ENCODE data around the gene COBL. TPM values are rescaled to one million over a fixed set of nuclear protein-coding genes. Genes with fewer than 3 reads are reported as not detected.

COBL gene
- total RNA-seq, 2 experiments from 2014 or later: not detected

- Mint-ChIP-seq H3K36me3 (ENCODE audit: low read depth) (no peaks in the 10 kb centered on the region), H3K4me3 (no peak overlapping the region), H3K9me3 (ENCODE audit: low read depth) (no peaks in the 10 kb centered on the region), H3K27ac (no peak overlapping the region), H3K4me1 (no peaks in the 10 kb centered on the region), H3K27me3 (peaks cover 6% of the 10 kb centered on the region)
- CTCF ChIA-PET: no interaction called here
- intact Hi-C loops (cut with DNase I, micrococcal nuclease): no loop called here
- no peak for ATAC-seq
- POLR2A ChIA-PET: no interaction called here
- no peak for DNase-seq
Measured at GRCh38 chr7:51230723-51231122, 85.9 kb downstream of the COBL start.

- H3K36me3 Mint-ChIP-seq (ENCODE audit: low read depth): no peaks in the 10 kb centered on the region
- H3K9me3 Mint-ChIP-seq (ENCODE audit: low read depth): no peaks in the 10 kb centered on the region
- no peak overlapping the region for H3K27ac Mint-ChIP-seq
- intact Hi-C loops (cut with DNase I, micrococcal nuclease): no loop called here
- H3K4me3 Mint-ChIP-seq: no peak overlapping the region
- peaks cover 6% of the 10 kb centered on the region for H3K27me3 Mint-ChIP-seq
- POLR2A ChIA-PET: no interaction called here
- DNase-seq (no peak), ATAC-seq (no peak)
- no peaks in the 10 kb centered on the region for H3K4me1 Mint-ChIP-seq
- CTCF ChIA-PET: interaction anchor here (0.7 kb wide), 1 partner anchor 46 kb away, joined by 3 read pairs; no protein-coding TSS in a partner anchor
Measured at GRCh38 chr7:51230324-51230625, 86.3 kb downstream of the COBL start.

GRCh38 chr7:51229620-51230323, 86.8 kb downstream of the COBL start:
- H3K27ac Mint-ChIP-seq: no peak overlapping the region
- H3K9me3 Mint-ChIP-seq (ENCODE audit: low read depth): no peaks in the 10 kb centered on the region
- CTCF ChIA-PET: interaction anchor here (0.7 to 2.0 kb wide), 2 partner anchors 47 to 67 kb away, joined by 3 to 4 read pairs; no protein-coding TSS in a partner anchor
- H3K27me3 Mint-ChIP-seq: peaks cover 6% of the 10 kb centered on the region
- POLR2A ChIA-PET: no interaction called here
- no peak overlapping the region for H3K4me3 Mint-ChIP-seq
- no peaks in the 10 kb centered on the region for H3K4me1 Mint-ChIP-seq
- H3K36me3 Mint-ChIP-seq (ENCODE audit: low read depth): no peaks in the 10 kb centered on the region
- intact Hi-C loops (cut with DNase I, micrococcal nuclease): no loop called here
- DNase-seq (no peak), ATAC-seq (no peak)

- Mint-ChIP-seq H3K4me1 (no peaks in the 10 kb centered on the region), H3K4me3 (no peak overlapping the region), H3K27ac (no peak overlapping the region), H3K9me3 (ENCODE audit: low read depth) (no peaks in the 10 kb centered on the region), H3K27me3 (peaks cover 6% of the 10 kb centered on the region), H3K36me3 (ENCODE audit: low read depth) (no peaks in the 10 kb centered on the region)
- intact Hi-C loops (cut with DNase I, micrococcal nuclease): no loop called here
- ATAC-seq (no peak), DNase-seq (no peak)
- POLR2A ChIA-PET: no interaction called here
- CTCF ChIA-PET: interaction anchor here (2.0 kb wide), 1 partner anchor 66 kb away, joined by 4 read pairs; no protein-coding TSS in a partner anchor
Measured at GRCh38 chr7:51229106-51229537, 87.5 kb downstream of the COBL start.

- POLR2A ChIA-PET: no interaction called here
Measured at GRCh38 chr7:51228386-51228958, 88.1 kb downstream of the COBL start.

GRCh38 chr7:51227861-51228260, 88.7 kb downstream of the COBL start:
- no peaks in the 10 kb centered on the region for H3K9me3 Mint-ChIP-seq (ENCODE audit: low read depth)
- intact Hi-C loops (cut with DNase I, micrococcal nuclease): no loop called here
- DNase-seq: no peak
- CTCF ChIA-PET: interaction anchor here (0.6 to 2.0 kb wide), 4 partner anchors 64 to 1160 kb away, joined by 3 to 4 read pairs (median 3); no protein-coding TSS in a partner anchor
- ATAC-seq: no peak
- H3K27me3 Mint-ChIP-seq: peaks cover 6% of the 10 kb centered on the region
- POLR2A ChIA-PET: no interaction called here
- no peak overlapping the region for H3K27ac Mint-ChIP-seq
- H3K4me3 Mint-ChIP-seq: no peak overlapping the region
- no peaks in the 10 kb centered on the region for H3K4me1 Mint-ChIP-seq
- no peaks in the 10 kb centered on the region for H3K36me3 Mint-ChIP-seq (ENCODE audit: low read depth)

More at GRCh38 chr7:51228386-51228958, 88.1 kb downstream of the COBL start:
- Mint-ChIP-seq H3K36me3 (ENCODE audit: low read depth) (no peaks in the 10 kb centered on the region), H3K27me3 (peaks cover 6% of the 10 kb centered on the region), H3K27ac (no peak overlapping the region), H3K4me1 (no peaks in the 10 kb centered on the region), H3K4me3 (no peak overlapping the region), H3K9me3 (ENCODE audit: low read depth) (no peaks in the 10 kb centered on the region)
- intact Hi-C loops (cut with DNase I, micrococcal nuclease): no loop called here
- DNase-seq (no peak), ATAC-seq (no peak)
- CTCF ChIA-PET: interaction anchor here (0.6 to 2.0 kb wide), 4 partner anchors 63 to 1160 kb away, joined by 3 to 4 read pairs (median 3); no protein-coding TSS in a partner anchor

- no peak for ATAC-seq
- Mint-ChIP-seq H3K36me3 (ENCODE audit: low read depth) (no peaks in the 10 kb centered on the region), H3K9me3 (ENCODE audit: low read depth) (no peaks in the 10 kb centered on the region), H3K27ac (no peak overlapping the region), H3K4me1 (no peaks in the 10 kb centered on the region), H3K27me3 (peaks cover 6% of the 10 kb centered on the region), H3K4me3 (no peak overlapping the region)
- ChIA-PET CTCF (no interaction called here), POLR2A (no interaction called here)
- DNase-seq: no peak
- intact Hi-C loops (cut with DNase I, micrococcal nuclease): no loop called here
Measured at GRCh38 chr7:51226916-51227535, 89.6 kb downstream of the COBL start.

GRCh38 chr7:51226063-51226755, 90.4 kb downstream of the COBL start:
- CTCF ChIA-PET: no interaction called here
- Mint-ChIP-seq H3K9me3 (ENCODE audit: low read depth) (no peaks in the 10 kb centered on the region), H3K4me3 (no peak overlapping the region), H3K4me1 (no peaks in the 10 kb centered on the region), H3K36me3 (ENCODE audit: low read depth) (no peaks in the 10 kb centered on the region), H3K27me3 (peaks cover 6% of the 10 kb centered on the region), H3K27ac (no peak overlapping the region)
- intact Hi-C loops (cut with DNase I, micrococcal nuclease): no loop called here
- ATAC-seq (peak; percentile 47), DNase-seq (no peak)
- POLR2A ChIA-PET: no interaction called here

GRCh38 chr7:51224811-51225595, 91.6 kb downstream of the COBL start:
- Mint-ChIP-seq H3K4me3 (no peak overlapping the region), H3K36me3 (ENCODE audit: low read depth) (no peaks in the 10 kb centered on the region), H3K27ac (no peak overlapping the region), H3K9me3 (ENCODE audit: low read depth) (no peaks in the 10 kb centered on the region), H3K4me1 (no peaks in the 10 kb centered on the region), H3K27me3 (no peaks in the 10 kb centered on the region)
- POLR2A ChIA-PET: no interaction called here
- DNase-seq: peak; percentile 9
- CTCF ChIA-PET: no interaction called here
- intact Hi-C loops (cut with DNase I, micrococcal nuclease): no loop called here
- no peak for ATAC-seq

- H3K27ac Mint-ChIP-seq: no peak overlapping the region
Measured at GRCh38 chr7:51223505-51223904, 93.1 kb downstream of the COBL start.

GRCh38 chr7:51222916-51223315, 93.7 kb downstream of the COBL start:
- no peaks in the 10 kb centered on the region for H3K36me3 Mint-ChIP-seq (ENCODE audit: low read depth)
- POLR2A ChIA-PET: no interaction called here
- H3K9me3 Mint-ChIP-seq (ENCODE audit: low read depth): no peaks in the 10 kb centered on the region
- CTCF ChIA-PET: no interaction called here
- H3K27me3 Mint-ChIP-seq: no peaks in the 10 kb centered on the region
- ATAC-seq (no peak), DNase-seq (no peak)
- no peak overlapping the region for H3K27ac Mint-ChIP-seq
- intact Hi-C loops (cut with DNase I, micrococcal nuclease): no loop called here
- no peak overlapping the region for H3K4me3 Mint-ChIP-seq
- no peaks in the 10 kb centered on the region for H3K4me1 Mint-ChIP-seq

More at GRCh38 chr7:51223505-51223904, 93.1 kb downstream of the COBL start:
- Mint-ChIP-seq H3K27me3 (no peaks in the 10 kb centered on the region), H3K36me3 (ENCODE audit: low read depth) (no peaks in the 10 kb centered on the region), H3K4me3 (no peak overlapping the region), H3K4me1 (no peaks in the 10 kb centered on the region), H3K9me3 (ENCODE audit: low read depth) (no peaks in the 10 kb centered on the region)
- POLR2A ChIA-PET: no interaction called here
- CTCF ChIA-PET: interaction anchor here (0.9 kb wide), 1 partner anchor 61 kb away, joined by 3 read pairs; no protein-coding TSS in a partner anchor
- DNase-seq (no peak), ATAC-seq (no peak)
- intact Hi-C loops (cut with DNase I, micrococcal nuclease): no loop called here

Data from activated CD4-positive, alpha-beta T cell treated with anti-CD3 and anti-CD28 coated beads for 36 hours (primary cell).